GM18508 (cell line): Measurements from ENCODE around the gene PDE10A.

Experiments used
- ATAC-seq: cut with Tn5 transposase; IDR thresholded peaks from one replicate; pipeline ENCODE4 v1.9.1; 2021; ENCODE audit warnings: moderate number of reproducible peaks; ENCODE audit not compliant: insufficient read depth, unreplicated experiment

The PDE10A gene

DNA sequence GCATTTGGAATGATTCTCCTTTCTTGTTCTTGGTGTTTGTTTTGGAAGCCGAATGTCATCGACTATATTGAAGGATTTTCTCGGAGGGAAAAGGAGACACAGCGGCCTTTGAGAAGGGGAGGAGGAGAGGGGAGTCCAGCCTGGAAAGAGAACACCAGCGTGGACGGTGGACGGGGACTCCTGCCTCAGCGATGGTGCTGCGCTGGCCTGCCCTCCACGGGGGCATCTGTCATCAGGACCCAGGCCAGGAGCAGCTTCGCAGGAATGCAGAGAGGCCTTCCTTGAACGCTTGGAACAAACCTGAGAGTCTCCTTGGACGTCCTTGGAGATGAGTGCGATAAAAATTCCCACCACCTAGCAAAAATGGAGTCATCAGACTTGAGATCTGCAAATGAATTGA is 345.3 kb downstream of the PDE10A start:
- no peak for ATAC-seq

DNA sequence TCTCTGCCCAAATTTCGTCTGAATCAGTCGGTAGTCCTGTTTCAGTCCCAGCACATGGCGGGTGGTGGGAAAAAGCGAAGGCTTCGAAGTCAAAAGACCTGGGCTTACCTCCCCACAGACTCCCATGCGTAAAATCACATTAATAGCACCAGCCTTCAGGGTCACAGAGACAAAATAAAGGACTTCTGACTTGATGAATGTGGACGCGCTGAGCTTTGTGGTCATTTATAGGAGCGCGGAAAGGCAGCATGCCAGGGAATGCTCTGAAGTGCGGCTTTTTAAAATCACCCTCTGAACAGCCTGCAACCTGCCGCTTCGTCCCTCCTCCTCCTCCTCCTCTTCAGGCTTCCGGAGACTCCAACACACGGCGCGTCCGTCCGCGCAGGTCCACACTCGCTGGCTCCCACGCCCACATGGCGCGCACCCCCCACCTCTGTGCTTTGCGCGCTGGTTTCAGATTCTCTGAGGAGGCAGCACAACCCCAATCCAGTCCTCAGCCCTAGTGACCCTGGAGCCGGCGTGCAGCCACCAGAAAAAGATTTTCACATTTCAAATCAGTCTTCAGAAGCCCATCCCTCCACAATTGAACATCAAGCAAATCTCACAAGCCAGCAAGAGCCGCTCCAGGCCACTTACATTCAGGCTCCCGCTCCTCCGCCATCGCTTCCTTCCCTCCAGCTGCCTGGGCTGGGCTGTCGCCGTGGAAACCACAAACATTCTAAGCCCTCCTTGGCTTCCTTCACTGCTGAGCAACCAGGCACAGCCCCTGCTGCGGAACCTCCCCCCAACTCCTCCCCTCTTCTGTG is 353.9 kb downstream of the PDE10A start, which contains the start of gene C6orf118:
Gene C6orf118, minus strand, starts transcription at position 680 of the 806 bp plus-strand sequence. Its CDS starts 19 bp downstream, at position 661.
- no peak for ATAC-seq

DNA sequence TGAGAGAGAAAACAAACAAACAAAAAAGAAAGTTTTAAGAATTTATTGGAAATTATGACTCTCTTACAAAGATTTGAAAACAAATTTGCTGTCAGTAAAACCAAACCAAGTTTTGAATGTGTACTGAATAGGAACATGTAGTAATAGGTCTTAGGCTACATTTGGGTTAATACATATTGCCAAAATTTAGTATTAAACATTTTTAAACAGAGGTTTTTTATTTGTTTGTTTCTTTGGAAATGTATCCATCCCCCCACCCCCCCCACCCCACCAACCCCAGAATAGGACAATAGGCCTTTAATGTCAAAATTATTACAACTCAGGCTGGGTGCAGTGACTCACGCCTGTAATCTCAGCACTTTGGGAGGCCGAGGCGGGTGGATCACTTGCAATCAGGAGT is 356.1 kb downstream of the PDE10A start:
- no peak for ATAC-seq

DNA sequence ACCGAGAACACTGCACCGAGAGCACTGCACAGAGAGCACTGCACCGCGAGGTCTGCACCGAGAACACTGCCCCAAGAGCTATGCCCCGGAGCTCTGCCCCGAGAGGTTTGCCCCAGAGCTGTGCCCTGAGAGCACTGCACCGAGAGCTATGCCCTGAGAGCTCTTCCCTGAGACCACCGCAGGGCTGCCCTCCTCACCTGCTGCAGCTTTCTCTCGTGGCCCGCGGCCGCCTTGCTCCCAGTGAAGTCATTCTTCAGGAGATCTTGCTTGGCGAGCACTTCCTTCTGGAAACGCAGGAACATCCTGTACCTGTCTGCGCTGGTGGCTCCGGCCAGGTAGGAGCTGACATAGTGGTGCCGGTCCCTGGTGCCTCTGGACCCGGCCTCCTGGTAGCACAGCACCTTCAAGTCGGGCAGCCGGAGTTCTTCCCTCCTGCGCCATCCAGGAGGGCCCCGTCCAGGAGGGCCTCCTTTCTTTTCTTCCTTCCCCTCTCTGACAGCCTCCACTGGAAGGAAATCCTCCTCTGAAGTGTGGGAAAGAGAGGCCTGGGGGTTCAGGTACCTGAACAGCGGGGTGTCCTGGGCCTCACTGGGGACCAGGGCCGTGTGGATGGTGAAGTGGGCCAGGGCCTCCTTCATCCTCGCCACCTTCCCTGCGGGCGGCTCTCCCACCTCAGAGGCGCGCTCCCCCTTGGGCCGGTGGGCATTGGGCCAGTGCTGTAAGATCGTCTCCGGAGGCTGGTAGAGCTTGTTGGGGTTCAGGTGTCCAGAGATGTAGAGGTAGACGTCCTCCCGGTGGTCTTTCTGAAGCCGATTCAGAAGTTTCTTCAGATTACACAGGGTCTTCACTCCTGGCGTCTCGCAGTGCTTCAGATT is 361.4 kb downstream of the PDE10A start:
- no peak for ATAC-seq

DNA sequence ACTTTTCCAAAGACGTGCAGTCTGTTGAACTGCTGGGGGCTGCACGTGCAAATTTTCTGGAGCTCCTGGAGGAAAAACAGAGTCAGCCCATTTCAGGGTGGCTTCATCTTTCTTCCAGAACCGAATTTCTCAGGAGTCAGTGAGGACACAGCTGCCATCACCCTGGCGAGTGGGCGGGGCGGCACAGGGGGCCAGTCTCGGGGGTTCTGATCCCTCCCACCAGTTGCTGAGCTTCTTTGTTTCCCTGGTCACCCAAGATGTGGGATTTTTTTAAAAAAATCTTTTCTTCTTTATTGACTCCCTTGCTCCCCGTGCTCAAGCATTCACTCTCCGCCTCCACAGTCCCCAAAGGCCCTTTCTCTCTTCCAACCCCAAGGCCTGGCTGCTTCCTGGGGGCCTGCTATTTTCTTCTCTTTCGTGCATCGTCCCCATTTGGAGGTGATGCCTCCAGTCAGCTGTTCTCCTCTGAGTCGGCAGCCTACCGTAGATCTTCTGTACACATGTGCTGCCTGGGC is 362.6 kb downstream of the PDE10A start:
- no peak for ATAC-seq

DNA sequence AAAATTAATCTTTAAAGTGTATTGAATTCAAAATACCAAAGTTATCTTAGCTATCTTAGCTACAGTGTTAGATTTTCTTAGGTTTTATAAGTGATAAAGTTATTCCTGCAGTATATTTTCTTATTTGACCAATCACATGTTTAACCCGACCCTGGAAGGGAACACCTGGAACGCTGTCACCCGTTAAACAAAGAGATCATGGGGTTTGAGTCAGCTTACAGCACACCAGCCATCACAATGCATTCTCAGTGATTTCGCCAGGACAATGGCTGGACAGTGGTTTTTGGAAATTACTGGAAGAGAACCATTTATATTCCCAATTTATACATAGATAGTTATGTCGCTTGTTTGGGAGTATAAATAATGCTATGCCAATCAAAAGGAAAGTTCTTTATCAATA is 364.2 kb downstream of the PDE10A start:
- no peak for ATAC-seq

DNA sequence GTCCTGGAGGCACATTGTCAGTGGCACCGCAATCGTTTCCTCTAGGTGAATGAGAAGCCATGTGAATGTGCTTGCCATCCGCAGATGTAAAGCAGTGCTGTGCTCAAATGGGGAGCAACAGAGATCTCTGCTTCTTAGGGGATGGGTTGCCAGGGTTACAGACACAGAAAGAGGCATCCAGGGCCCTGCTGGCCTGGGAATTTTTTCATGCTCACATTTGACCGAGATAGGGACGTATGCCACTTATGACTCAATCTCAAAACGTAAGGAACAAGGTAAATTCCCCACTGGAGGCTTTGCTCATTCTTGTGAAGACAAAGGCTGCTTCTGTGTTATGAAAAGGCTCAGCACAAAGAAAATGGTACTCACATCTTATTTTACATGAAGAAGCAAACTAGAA is 364.6 kb downstream of the PDE10A start:
- no peak for ATAC-seq

DNA sequence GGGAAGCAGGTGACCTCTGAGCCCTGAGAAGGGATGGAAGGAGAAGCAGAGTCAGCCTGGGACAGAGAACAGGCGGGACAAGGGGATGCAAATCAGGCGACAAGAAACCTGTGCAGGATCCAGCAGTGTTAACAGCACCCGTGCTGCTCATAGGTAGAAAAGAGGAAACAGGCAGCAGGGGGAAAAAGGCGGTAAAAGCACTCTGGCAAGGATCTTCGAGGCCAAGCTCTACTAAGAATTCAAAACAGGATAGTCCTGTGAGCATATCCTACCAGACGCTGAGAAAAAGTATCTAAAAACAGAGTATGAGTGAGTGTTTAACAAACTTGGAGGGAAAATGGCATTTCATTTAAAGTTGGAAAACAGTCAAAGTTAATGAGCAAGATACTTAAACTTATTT is 370.4 kb downstream of the PDE10A start:
- ATAC-seq, result no peak
